ENCODE results near the gene CDH13.

The CDH13 gene

DNA sequence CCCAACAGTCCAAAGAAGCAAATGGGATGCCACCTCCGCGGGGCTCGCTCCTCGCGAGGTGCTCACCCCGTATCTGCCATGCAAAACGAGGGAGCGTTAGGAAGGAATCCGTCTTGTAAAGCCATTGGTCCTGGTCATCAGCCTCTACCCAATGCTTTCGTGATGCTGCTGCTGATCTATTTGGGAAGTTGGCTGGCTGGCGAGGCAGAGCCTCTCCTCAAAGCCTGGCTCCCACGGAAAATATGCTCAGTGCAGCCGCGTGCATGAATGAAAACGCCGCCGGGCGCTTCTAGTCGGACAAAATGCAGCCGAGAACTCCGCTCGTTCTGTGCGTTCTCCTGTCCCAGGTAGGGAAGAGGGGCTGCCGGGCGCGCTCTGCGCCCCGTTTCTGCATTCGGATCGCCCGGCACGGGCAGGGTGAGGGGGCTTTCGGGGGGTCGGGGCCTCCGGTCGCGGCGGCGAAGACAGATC is at the start of gene CDH13:
CDH13 (plus strand) TSS at position 179 of the 471 bp plus-strand sequence.
- H3K9me3 ChIP-seq (ENCODE audit: control insufficient read depth, insufficient read depth, low read depth, low read length), result no peaks in the 10 kb centered on the region
- peak within 1 kb of the TSS; percentile 55 for H3K9ac ChIP-seq (ENCODE audit: low read length)
- no peak within 1 kb of the TSS; the same call in 1 of the 2 replicates for H3K27ac ChIP-seq (ENCODE audit: low read depth, low read length)
- H3K27me3 ChIP-seq (ENCODE audit: control insufficient read depth, insufficient read depth, low read length), result peaks cover 62% of the 10 kb centered on the region
- H3K36me3 ChIP-seq (ENCODE audit: control insufficient read depth, insufficient read depth, low read length), result no peaks in the 10 kb centered on the region
- H3K4me3 ChIP-seq (ENCODE audit: low read depth, low read length), result peak within 1 kb of the TSS; percentile 69
- peaks cover 31% of the 10 kb centered on the region for H3K4me1 ChIP-seq (ENCODE audit: control insufficient read depth, insufficient read depth, low read length)

- no peak overlapping the region for H3K9ac ChIP-seq (ENCODE audit: low read length)
- no peak overlapping the region for H3K27ac ChIP-seq (ENCODE audit: low read depth, low read length)
- H3K4me3 ChIP-seq (ENCODE audit: low read depth, low read length), result no peak overlapping the region
- no peaks in the 10 kb centered on the region for H3K27me3 ChIP-seq (ENCODE audit: control insufficient read depth, insufficient read depth, low read length)
- H3K4me1 ChIP-seq (ENCODE audit: control insufficient read depth, insufficient read depth, low read length), result no peaks in the 10 kb centered on the region
- H3K36me3 ChIP-seq (ENCODE audit: control insufficient read depth, insufficient read depth, low read length), result no peaks in the 10 kb centered on the region
- no peaks in the 10 kb centered on the region for H3K9me3 ChIP-seq (ENCODE audit: control insufficient read depth, insufficient read depth, low read depth, low read length)
Measured at GRCh38 chr16:82580298-82580890, 46.4 kb upstream of the CDH13 start.

DNA sequence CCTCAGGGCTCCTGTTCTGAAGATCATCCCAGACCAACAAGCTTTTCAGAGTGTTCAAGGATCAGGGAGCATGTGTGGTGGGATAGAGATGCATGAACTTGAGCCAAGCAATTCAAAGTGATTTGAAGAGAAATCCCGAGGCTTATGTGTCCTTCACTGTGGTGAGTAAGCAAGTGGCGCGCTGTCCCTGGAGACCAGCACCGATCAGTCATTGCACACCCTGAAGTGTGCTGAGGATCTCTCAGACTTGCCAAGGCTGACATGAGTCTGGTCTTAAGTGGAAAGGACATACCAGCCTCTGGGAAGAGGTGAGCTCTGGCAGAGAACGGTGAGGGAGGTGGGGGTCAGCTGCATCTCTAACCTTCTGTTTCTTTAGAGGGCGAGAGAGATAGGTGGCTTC is 43.8 kb upstream of the CDH13 start:
- H3K9ac ChIP-seq (ENCODE audit: low read length), result no peak overlapping the region
- no peak overlapping the region for H3K27ac ChIP-seq (ENCODE audit: low read depth, low read length)
- H3K9me3 ChIP-seq (ENCODE audit: control insufficient read depth, insufficient read depth, low read depth, low read length), result no peaks in the 10 kb centered on the region
- H3K4me3 ChIP-seq (ENCODE audit: low read depth, low read length), result no peak overlapping the region
- H3K27me3 ChIP-seq (ENCODE audit: control insufficient read depth, insufficient read depth, low read length), result no peaks in the 10 kb centered on the region
- H3K4me1 ChIP-seq (ENCODE audit: control insufficient read depth, insufficient read depth, low read length), result no peaks in the 10 kb centered on the region
- no peaks in the 10 kb centered on the region for H3K36me3 ChIP-seq (ENCODE audit: control insufficient read depth, insufficient read depth, low read length)

DNA sequence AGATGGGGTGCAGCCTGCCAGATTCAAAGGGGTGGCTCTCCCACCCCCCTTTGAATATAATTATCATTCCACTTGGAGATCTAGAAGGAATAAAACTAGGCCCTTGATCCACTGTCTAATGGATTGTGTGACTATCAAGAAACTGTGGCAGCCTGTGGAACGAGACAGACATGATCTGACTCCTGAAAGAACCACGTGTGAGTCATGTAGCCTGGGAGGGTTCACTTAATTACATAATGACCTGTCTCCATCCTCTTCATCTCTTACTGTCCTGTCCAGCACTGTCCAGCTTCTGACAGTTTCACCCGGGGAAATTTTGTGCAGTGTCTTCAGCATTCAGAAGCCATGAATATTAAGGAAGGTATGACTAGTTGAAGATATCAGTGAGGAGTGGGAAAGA is 43.3 kb upstream of the CDH13 start:
- Histone ChIP-seq H3K4me1 (ENCODE audit: control insufficient read depth, insufficient read depth, low read length) (no peaks in the 10 kb centered on the region), H3K9ac (ENCODE audit: low read length) (no peak overlapping the region), H3K27me3 (ENCODE audit: control insufficient read depth, insufficient read depth, low read length) (no peaks in the 10 kb centered on the region), H3K9me3 (ENCODE audit: control insufficient read depth, insufficient read depth, low read depth, low read length) (no peaks in the 10 kb centered on the region), H3K27ac (ENCODE audit: low read depth, low read length) (no peak overlapping the region), H3K36me3 (ENCODE audit: control insufficient read depth, insufficient read depth, low read length) (no peaks in the 10 kb centered on the region), H3K4me3 (ENCODE audit: low read depth, low read length) (no peak overlapping the region)

GRCh38 chr16:82584553-82585152 is 42.1 kb upstream of the CDH13 start:
- Histone ChIP-seq H3K27ac (ENCODE audit: low read depth, low read length) (no peak overlapping the region), H3K9me3 (ENCODE audit: control insufficient read depth, insufficient read depth, low read depth, low read length) (no peaks in the 10 kb centered on the region), H3K9ac (ENCODE audit: low read length) (no peak overlapping the region), H3K4me1 (ENCODE audit: control insufficient read depth, insufficient read depth, low read length) (no peaks in the 10 kb centered on the region), H3K27me3 (ENCODE audit: control insufficient read depth, insufficient read depth, low read length) (no peaks in the 10 kb centered on the region), H3K36me3 (ENCODE audit: control insufficient read depth, insufficient read depth, low read length) (no peaks in the 10 kb centered on the region), H3K4me3 (ENCODE audit: low read depth, low read length) (no peak overlapping the region)

- no peak overlapping the region for H3K9ac ChIP-seq (ENCODE audit: low read length)
Measured at GRCh38 chr16:82585675-82586074, 41.1 kb upstream of the CDH13 start.

DNA sequence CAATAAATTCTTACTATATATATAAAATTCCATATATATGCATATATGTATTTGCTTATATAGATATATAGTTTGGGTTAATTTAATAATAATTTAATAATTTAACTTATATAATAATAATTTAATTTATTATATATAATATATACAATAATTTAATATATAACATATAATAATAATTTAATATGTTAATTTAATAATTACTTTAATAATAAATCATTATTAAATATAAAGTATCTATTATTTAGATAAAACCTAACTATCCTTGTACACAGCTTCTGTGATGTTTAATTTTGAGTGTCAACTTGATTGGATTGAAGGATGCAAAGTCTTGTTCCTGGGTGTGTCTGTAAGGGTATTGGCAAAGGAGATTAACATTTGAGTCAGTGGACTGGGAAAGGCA is 40.6 kb upstream of the CDH13 start:
- Histone ChIP-seq H3K9ac (ENCODE audit: low read length) (no peak overlapping the region), H3K27me3 (ENCODE audit: control insufficient read depth, insufficient read depth, low read length) (no peaks in the 10 kb centered on the region), H3K27ac (ENCODE audit: low read depth, low read length) (no peak overlapping the region), H3K4me3 (ENCODE audit: low read depth, low read length) (no peak overlapping the region), H3K36me3 (ENCODE audit: control insufficient read depth, insufficient read depth, low read length) (no peaks in the 10 kb centered on the region), H3K4me1 (ENCODE audit: control insufficient read depth, insufficient read depth, low read length) (no peaks in the 10 kb centered on the region), H3K9me3 (ENCODE audit: control insufficient read depth, insufficient read depth, low read depth, low read length) (no peaks in the 10 kb centered on the region)

More at GRCh38 chr16:82585675-82586074, 41.1 kb upstream of the CDH13 start:
- Histone ChIP-seq H3K9me3 (ENCODE audit: control insufficient read depth, insufficient read depth, low read depth, low read length) (no peaks in the 10 kb centered on the region), H3K27ac (ENCODE audit: low read depth, low read length) (no peak overlapping the region), H3K36me3 (ENCODE audit: control insufficient read depth, insufficient read depth, low read length) (no peaks in the 10 kb centered on the region), H3K4me3 (ENCODE audit: low read depth, low read length) (no peak overlapping the region), H3K27me3 (ENCODE audit: control insufficient read depth, insufficient read depth, low read length) (no peaks in the 10 kb centered on the region), H3K4me1 (ENCODE audit: control insufficient read depth, insufficient read depth, low read length) (no peaks in the 10 kb centered on the region)

DNA sequence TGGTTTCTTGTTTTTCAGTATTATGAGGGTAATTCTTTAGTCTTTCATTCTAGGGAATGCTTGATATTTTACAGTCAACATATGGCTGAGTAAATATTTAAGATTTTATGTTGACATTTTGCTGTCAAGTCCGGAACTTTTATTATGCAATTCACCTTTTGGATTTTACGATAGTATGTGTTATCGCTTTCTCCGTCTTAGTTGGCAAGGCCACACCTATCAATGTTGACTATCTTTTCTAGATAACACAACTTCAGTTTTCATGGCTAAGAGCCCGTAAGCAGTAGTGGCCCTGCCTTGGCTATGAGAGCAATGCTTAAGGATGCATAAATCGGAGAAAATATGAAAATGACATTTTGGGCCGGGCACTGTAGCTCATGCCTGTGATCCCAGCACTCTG is 39.5 kb upstream of the CDH13 start:
- Histone ChIP-seq H3K9me3 (ENCODE audit: control insufficient read depth, insufficient read depth, low read depth, low read length) (no peaks in the 10 kb centered on the region), H3K27me3 (ENCODE audit: control insufficient read depth, insufficient read depth, low read length) (no peaks in the 10 kb centered on the region)

GRCh38 chr16:82589407-82589806 is 37.4 kb upstream of the CDH13 start:
- H3K27me3 ChIP-seq (ENCODE audit: control insufficient read depth, insufficient read depth, low read length), result no peaks in the 10 kb centered on the region
- H3K27ac ChIP-seq (ENCODE audit: low read depth, low read length), result no peak overlapping the region
- H3K36me3 ChIP-seq (ENCODE audit: control insufficient read depth, insufficient read depth, low read length), result no peaks in the 10 kb centered on the region
- no peak overlapping the region for H3K4me3 ChIP-seq (ENCODE audit: low read depth, low read length)
- no peaks in the 10 kb centered on the region for H3K9me3 ChIP-seq (ENCODE audit: control insufficient read depth, insufficient read depth, low read depth, low read length)
- H3K9ac ChIP-seq (ENCODE audit: low read length), result no peak overlapping the region
- H3K4me1 ChIP-seq (ENCODE audit: control insufficient read depth, insufficient read depth, low read length), result no peaks in the 10 kb centered on the region

More for the DNA sequence above, 39.5 kb upstream of the CDH13 start:
- no peak overlapping the region for H3K4me3 ChIP-seq (ENCODE audit: low read depth, low read length)
- H3K36me3 ChIP-seq (ENCODE audit: control insufficient read depth, insufficient read depth, low read length), result no peaks in the 10 kb centered on the region
- H3K9ac ChIP-seq (ENCODE audit: low read length), result no peak overlapping the region
- no peak overlapping the region for H3K27ac ChIP-seq (ENCODE audit: low read depth, low read length)
- no peaks in the 10 kb centered on the region for H3K4me1 ChIP-seq (ENCODE audit: control insufficient read depth, insufficient read depth, low read length)

DNA sequence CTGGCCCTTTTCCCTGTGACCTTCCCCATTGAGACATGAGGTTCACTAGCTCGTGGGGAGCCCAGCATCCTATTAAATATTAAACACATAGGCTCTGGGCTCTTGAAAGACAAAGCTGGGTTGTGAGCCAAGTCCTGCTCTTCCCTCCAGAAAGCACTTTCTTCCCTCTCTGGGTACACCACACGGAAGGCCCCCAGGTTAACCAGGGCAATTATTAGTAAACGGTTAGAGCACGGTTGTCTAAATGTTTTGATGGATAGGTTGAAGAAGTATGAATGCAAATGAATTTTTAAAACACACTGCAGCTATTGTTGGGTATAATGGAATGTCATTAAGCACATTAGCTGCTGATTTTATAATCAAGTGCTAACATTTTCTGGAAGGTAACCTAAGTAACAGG is 32.7 kb upstream of the CDH13 start:
- Histone ChIP-seq H3K27me3 (ENCODE audit: control insufficient read depth, insufficient read depth, low read length) (no peaks in the 10 kb centered on the region), H3K4me3 (ENCODE audit: low read depth, low read length) (no peak overlapping the region), H3K9ac (ENCODE audit: low read length) (no peak overlapping the region), H3K27ac (ENCODE audit: low read depth, low read length) (no peak overlapping the region), H3K4me1 (ENCODE audit: control insufficient read depth, insufficient read depth, low read length) (no peaks in the 10 kb centered on the region), H3K36me3 (ENCODE audit: control insufficient read depth, insufficient read depth, low read length) (no peaks in the 10 kb centered on the region), H3K9me3 (ENCODE audit: control insufficient read depth, insufficient read depth, low read depth, low read length) (peaks cover 14% of the 10 kb centered on the region)

DNA sequence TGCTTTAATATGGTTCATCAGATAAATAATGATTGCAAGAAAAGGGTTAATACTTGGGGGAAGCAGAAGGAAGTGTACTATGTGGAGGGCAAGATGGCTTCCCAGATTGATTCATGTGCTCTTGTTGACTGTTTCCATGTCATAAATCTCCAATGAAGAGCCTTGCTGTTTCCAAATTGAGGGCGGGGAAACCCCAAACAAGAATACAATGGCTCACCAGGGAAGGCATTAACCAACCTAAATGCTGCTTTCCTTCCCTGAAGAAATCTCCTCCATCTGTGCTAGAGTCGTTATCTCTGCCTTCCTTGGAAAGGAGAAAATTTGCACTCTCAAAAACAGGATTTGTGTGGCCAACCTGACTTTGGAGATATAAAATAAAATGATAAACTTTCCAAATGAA is 28.0 kb upstream of the CDH13 start:
- Histone ChIP-seq H3K9ac (ENCODE audit: low read length) (no peak overlapping the region), H3K4me1 (ENCODE audit: control insufficient read depth, insufficient read depth, low read length) (peaks cover 3% of the 10 kb centered on the region; the same call in 1 of the 2 replicates), H3K9me3 (ENCODE audit: control insufficient read depth, insufficient read depth, low read depth, low read length) (peaks cover 32% of the 10 kb centered on the region), H3K4me3 (ENCODE audit: low read depth, low read length) (no peak overlapping the region), H3K27me3 (ENCODE audit: control insufficient read depth, insufficient read depth, low read length) (no peaks in the 10 kb centered on the region), H3K36me3 (ENCODE audit: control insufficient read depth, insufficient read depth, low read length) (no peaks in the 10 kb centered on the region), H3K27ac (ENCODE audit: low read depth, low read length) (no peak overlapping the region)
